IPS DF 4.7 (cell line): ENCODE results near the gene SERHL2.
"Not testable (repeated sequence)": the region's sequence is repeated elsewhere in the genome, so short reads cannot be mapped to it uniquely, and the experiment has no call there.

Source experiments
- DNase-seq: peaks from one replicate; pipeline ENCODE4 v3.0.0-alpha.2; 2013; ENCODE audit warnings: low spot score; ENCODE audit errors: extremely low read depth

The SERHL2 gene

GRCh38 chr22:42535082-42535731, 18.5 kb upstream of the SERHL2 start:
- not testable (repeated sequence) for DNase-seq

GRCh38 chr22:42536166-42536565, 17.6 kb upstream of the SERHL2 start:
- DNase-seq: no peak

DNA sequence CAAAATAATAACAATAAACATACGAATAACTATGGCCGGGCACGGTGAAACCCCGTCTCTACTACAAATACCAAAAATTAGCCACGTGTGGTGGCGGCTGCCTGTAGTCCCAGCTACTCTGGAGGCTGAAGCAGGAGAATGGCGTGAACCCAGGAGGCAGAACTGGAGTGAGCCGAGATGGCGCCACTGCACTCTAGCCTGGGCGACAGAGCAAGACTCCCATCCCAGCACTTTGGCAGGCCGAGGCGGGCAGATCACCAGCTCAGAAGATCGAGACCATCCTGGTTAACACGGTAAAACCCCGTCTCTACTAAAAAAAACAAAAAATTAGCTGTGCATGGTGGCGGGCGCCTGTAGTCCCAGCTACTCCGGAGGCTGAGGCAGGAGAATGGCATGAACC, 17.1 kb upstream of the SERHL2 start:
- DNase-seq: not testable (repeated sequence)

DNA sequence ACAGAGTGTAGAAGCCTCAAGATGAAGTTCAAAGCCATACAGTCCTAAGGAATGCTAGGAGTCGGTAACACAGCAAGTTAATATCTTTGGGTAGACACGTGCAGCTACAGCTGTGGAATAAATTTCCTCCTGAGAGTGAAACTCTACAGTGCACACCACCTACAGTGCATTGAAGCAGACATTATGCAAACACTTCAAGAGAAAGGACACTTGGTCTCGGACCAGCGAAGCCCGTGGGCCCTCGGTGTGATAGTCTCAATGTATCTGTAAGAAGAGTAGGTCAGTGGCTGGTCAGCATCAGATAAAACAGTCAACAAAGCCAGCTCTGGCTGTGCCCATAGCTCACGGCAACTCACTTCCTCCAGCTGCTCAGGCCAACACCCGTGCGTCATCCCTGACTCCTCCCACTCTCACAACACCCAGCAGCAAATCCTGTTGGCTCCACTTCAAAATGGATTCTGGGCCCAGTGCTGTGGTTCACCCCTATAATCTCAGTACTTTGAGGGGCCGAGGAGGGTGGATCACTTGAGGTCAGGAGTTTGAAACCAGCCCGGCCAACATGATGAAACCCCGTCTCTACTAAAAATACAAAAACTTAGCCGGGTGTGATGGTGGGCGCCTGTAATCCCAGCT, 16.4 kb upstream of the SERHL2 start:
- DNase-seq: not testable (repeated sequence)

- not testable (repeated sequence) for DNase-seq
Measured at GRCh38 chr22:42539236-42539771, 14.5 kb upstream of the SERHL2 start.

- DNase-seq: no peak
Measured at GRCh38 chr22:42544686-42545085, 9.1 kb upstream of the SERHL2 start.

- no peak for DNase-seq
Measured at GRCh38 chr22:42547562-42547961, 6.2 kb upstream of the SERHL2 start.

DNA sequence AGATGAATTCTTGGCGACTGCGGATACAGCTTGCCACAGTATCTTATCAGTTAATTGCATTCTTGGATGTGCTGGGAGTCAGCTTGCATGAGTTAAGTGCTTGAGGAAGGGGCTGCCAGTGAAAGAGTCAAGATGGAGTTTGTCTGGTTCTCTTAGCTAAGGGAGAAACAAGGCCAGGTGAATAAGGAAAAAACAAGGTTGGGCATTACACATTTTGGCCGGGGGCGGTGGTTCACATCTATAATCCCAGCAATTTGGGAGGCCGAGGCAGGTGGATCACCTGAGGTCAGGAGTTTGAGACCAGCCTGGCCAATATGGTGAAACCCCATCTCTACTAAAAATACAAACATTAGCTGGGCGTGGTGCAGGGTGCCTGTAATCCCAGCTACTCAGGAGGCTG, 5.6 kb upstream of the SERHL2 start:
- not testable (repeated sequence) for DNase-seq

GRCh38 chr22:42548597-42549330, 5.0 kb upstream of the SERHL2 start:
- DNase-seq: no peak

DNA sequence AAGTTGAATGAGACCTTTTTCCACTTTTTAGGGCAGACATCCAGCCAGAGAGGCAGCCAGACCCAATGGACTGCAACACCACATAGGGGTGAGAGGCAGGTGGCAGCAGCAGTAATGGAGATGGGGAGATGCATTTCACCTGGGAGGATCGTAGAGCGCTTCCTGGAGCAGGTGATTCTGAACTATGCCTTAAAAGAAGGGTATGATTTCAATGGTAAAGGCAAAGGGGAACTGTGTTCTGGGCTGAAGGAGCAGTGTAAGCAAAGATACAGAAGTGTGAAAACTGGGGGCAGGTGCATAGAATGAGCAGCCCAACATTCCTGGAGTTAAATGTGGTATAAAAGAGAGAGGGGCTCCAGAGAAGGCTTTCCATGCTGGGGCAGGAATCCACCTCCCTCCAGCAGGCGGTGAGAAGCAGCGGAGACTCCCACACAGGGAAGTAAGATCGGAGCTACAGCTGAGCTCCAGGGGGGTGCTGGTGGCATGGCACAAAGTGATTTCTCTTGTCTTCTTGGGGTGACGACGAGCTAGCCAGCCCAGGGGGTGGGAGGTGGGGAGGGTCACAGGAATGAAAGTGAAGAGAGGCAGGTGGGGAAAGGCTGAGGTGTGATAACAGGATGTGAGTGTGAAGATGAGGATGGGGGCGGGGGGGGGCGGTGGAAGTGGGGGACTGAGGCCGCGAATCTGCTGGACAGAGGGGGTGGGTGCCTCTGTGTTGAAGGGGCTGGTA, 4.3 kb upstream of the SERHL2 start:
- DNase-seq: no peak

DNA sequence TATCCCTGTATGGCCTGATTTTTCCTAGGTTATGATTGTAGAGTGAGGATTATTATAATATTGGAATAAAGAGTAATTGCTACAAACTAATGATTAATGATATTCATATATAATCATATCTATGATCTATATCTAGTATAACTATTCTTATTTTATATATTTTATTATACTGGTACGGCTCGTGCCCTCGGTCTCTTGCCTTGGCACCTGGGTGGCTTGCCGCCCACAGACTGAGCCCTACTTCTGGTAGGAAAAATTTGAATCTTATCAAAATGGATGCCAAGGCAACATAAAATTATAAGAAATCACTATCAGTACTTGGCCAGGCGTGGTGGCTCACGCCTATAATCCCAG, 1.5 kb upstream of the SERHL2 start:
- DNase-seq: not testable (repeated sequence)

DNA sequence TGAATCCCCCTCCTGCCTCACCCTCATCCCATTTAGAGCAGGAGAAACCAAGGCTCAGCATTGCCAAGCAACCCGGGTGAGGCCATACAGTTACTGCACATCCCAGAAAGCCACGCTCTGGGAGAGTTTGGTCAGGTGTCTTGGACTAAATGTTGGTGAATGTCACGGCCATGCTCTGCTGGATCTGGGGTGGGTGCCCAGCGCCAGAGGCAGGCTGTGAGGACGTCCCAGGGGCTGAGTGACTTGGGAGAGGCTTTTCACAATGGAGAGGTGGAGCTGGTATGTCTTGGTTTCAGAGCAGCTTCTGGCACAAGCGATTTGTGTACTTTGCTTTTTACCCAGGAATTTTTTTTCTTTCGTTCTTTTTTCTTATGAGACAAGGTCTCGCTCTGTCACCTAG, 6.6 kb downstream of the SERHL2 start:
- no peak for DNase-seq

GRCh38 chr22:42560781-42561180, 7.0 kb downstream of the SERHL2 start:
- no peak for DNase-seq

DNA sequence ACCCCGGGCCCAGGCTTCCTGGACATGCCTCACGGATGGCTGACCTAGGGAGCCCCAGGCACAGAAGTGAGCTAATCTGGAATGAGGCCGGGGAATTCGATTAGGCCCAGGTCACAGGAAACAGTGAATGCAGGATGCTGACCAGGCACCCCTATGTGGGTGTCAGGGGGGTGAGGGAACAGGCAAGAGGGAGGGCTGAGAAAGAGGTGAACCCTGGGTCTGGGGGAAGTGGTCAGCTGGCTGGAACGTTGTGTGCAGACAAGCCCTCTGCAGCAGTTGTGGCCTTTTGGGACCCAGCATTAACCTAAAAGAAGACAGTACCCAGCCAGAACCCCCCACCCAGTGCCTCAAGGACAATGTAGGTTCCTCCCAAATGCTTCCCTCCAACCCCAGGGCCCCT, 8.1 kb downstream of the SERHL2 start:
- DNase-seq: no peak

- DNase-seq: no peak
Measured at GRCh38 chr22:42562279-42562678, 8.5 kb downstream of the SERHL2 start.

DNA sequence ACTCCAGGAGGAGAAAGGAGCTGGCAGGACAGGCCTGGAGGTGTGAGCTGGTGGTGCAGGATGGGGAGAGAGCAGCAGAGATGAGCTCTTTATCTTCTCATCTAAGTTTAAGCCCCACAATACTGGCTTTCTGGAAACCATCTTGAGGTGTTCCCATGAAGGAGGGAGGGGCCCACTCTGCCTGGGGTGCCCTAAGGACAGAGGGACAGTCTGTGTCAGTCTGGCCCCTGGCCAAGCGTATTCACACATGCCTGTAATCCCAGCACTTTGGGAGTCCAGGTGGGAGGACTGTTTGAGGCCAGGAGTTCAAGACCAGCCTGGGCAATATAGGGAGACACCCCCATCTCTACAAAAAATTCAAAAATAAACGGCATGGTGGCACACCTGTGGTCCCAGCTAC, 8.9 kb downstream of the SERHL2 start:
- DNase-seq: no peak

GRCh38 chr22:42563943-42564342, 10.2 kb downstream of the SERHL2 start:
- DNase-seq: not testable (repeated sequence)

- DNase-seq: no peak
Measured at GRCh38 chr22:42564699-42565098, 10.9 kb downstream of the SERHL2 start.

- DNase-seq: no peak
Measured at GRCh38 chr22:42565956-42566355, 12.2 kb downstream of the SERHL2 start.

DNA sequence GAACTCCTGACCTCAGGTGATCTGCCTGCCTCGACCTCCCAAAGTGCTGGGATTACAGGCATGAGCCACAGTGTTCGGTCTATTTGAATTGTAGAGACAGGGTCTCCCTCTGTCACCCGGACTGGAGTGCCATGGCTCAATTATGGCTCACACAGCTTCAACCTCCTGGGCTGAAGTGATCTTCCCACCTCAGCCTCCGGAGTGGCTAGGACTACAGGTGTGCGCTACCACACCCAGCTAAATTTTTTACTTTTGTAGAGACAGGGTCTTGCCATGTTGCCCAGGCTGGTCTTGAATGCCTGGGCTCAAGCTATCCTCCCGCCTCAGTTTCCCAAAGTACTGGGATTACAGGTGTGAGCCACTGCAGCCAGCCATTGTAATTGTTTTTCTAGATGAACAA, 14.2 kb downstream of the SERHL2 start:
- not testable (repeated sequence) for DNase-seq

DNA sequence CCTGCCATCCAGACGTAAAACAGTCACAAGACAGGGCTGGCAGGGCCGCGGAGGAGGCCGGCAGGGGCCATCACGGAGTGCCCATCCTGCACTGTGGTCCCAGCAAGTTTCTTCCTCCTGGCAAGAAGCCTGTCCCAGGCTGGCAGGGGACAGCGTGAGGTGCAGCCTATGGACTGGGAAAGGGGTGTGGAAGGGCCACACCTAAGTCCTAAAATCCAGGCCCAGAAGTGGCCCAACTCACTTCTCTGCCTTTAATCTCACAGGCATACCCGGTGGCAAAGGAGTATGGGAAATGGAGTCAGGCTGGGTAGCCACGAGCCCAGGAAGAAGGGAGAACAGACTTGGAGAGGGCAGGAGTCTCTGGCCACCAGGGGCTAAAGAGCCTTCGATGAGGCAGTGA, 16.8 kb downstream of the SERHL2 start:
- not testable (repeated sequence) for DNase-seq

DNA sequence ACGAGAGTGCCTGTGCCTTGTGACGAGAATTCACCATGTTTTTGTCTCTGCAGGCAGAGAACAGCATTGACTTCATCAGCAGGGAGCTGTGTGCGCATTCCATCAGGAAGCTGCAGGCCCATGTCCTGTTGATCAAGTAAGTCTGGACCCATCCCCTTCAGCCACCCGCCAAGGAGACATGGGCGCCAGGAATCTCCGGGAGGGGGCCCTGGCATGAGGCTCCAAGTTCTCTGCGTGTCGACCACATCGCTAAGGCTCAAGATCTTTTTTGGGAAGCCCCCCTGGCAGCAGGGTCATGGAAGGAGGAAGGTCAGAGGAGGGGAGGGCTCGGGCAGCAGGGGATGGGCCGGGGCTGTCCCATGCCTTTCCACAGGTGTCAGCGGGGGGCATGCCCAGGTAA, 17.3 kb downstream of the SERHL2 start:
- DNase-seq: not testable (repeated sequence)
